GM11168 (cell line): ENCODE results near the gene TTC3.
"Not testable (repeated sequence)": the region's sequence is repeated elsewhere in the genome, so short reads cannot be mapped to it uniquely, and the experiment has no call there.

Source experiments
- in situ Hi-C: fragments of 300-500 bp; cut with MboI; formaldehyde crosslinking; loops from one replicate; pipeline ENCODE4 v1.12.0; 2022; ENCODE audit warnings: low sequenced_read_pairs; ENCODE audit not compliant: unreplicated experiment

The TTC3 gene

GRCh38 chr21:37214952-37215351, 141.9 kb downstream of the TTC3 start:
- in situ Hi-C loops, result no loop called here

- in situ Hi-C loops, result no loop called here
Measured at GRCh38 chr21:37219761-37220432, 146.8 kb downstream of the TTC3 start.

DNA sequence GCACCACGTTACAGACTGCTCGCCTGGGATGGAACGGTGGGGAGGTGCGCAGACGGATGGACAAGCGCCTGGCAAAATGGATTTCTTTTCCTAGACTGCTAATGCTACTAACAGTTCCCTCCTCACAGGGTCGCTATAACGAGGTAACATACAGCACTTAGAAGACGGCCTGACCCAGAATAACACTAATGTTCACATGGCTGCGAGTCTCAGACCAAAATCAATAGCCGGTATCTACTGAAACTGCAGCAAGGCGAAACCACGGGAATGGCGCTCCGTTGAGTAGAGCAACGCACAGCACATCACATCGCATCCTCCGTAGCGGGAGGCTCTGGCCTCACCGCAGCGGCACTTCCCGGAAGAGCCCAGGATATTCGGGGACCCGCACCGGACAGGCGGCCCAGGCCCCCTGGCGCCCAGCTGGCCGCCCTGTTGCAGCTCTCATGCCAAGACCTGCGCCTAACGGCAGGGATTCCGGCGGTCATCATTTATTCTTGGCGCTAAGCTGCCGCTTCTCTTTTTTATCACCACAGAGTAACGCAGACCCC, 147.5 kb downstream of the TTC3 start:
- in situ Hi-C loops, result no loop called here

- in situ Hi-C loops, result no loop called here
Measured at GRCh38 chr21:37220981-37221664, 148.1 kb downstream of the TTC3 start.

- in situ Hi-C loops, result not testable (repeated sequence)
Measured at GRCh38 chr21:37222248-37222647, 149.2 kb downstream of the TTC3 start.

- in situ Hi-C loops, result no loop called here
Measured at GRCh38 chr21:37223804-37224345, 150.8 kb downstream of the TTC3 start.

DNA sequence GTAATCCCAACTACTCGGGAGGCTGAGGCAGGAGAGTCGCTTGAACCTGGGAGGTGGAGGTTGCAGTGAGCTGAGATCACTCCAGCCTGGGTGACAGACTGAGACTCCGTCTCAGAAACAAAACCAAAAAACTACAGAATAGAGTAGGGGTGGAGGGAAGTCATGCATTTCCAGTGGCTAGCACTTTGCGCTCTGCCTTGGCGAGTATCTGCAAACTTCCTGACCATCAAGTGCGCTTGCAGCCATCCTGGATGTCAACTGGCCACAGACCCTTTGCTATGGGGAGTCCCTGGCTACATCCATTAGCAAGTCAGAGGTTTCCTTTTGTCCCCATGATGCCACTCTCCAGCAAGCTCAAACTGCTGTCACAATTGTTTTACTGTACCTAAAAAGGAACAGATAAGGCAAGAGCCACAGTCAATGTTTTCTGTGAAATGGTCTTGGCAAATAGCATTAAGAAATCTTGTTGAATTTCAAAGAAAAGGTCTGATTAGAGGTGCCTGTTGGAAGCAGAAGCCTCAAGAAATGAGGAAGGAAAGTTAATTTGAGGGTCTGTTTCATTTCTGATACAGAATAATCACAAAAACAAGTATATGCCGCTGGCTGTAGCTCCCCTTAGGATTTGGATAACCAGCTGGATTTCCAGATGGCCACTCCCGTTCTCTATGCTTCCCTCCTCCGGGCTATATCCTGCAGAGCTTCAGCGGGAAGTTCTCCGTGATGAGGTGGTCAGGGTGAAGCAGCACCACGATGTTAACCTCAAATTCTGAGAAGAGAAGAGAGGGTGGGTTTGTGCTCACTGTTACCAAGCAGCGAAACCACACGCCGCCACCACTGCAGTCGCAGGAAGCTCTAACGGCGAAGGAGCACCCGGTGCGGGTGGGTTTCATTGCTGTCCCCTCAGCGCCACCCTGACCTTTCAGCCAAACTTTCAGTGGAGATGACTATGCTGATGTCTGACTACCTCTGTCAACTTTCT, 152.1 kb downstream of the TTC3 start:
- in situ Hi-C loops, result no loop called here

- in situ Hi-C loops, result no loop called here
Measured at GRCh38 chr21:37226041-37226920, 153.2 kb downstream of the TTC3 start.

DNA sequence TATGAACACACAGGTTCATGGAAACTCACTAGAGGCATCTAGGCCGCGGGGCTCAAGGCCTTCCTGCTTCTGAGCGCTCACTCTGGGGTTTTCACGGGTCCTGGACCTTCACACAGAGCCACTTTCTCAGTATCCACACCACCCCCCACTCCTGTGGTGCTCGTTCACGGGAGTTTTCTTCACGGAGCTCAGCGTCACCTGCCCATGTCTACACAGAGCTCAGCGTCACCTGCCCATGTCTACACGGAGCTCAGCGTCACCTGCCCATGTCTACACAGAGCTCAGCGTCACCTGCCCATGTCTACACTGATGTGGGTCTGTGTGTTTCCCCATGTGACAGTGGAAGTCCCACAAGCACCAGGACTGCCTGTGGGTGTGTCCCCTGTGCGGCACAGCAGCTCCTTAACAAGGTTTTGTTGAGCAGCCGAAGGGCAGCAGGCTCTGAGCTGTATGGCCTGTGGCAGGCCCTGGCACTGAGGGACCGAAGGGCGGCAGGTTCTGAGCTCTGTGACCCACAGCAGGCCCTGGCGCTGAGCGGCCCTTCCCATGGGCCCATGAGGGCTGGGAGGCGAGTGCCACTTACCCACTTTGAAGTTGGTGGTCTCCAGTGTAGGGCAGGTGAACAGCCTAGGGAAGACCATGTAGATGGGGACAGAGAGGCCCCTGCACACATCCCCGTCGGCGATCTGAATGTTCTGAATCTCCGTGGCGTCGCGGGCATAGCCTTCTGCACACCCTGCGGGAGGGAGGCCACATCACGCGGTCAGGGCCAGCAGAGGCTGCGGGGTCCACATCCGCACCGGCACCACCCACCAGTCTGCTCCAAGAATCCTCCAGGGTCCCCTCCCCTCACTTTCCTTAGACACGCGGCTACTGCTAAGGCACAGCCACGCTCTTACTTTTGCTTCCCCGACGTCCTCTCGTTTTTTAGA, 154.3 kb downstream of the TTC3 start:
- in situ Hi-C loops, result no loop called here

DNA sequence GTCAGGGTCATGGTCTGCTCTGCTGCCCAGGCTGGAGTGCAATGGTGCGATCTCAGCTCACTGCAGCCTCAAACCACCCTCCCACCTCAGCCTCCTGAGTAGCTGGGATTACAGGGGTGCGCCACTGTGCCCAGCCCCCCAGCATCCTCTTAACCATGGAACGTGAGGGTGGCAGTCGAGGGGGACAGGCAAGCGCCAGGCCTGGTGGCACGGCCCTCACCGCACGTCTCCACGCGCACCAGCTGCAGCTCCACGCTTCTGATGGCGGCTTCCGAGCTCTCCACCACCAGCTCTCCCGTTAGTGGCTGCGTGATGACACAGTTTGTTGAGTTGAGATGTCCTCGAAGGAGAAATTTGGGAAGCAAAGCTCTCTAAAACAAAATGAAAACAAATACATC, 154.9 kb downstream of the TTC3 start:
- in situ Hi-C loops, result no loop called here

DNA sequence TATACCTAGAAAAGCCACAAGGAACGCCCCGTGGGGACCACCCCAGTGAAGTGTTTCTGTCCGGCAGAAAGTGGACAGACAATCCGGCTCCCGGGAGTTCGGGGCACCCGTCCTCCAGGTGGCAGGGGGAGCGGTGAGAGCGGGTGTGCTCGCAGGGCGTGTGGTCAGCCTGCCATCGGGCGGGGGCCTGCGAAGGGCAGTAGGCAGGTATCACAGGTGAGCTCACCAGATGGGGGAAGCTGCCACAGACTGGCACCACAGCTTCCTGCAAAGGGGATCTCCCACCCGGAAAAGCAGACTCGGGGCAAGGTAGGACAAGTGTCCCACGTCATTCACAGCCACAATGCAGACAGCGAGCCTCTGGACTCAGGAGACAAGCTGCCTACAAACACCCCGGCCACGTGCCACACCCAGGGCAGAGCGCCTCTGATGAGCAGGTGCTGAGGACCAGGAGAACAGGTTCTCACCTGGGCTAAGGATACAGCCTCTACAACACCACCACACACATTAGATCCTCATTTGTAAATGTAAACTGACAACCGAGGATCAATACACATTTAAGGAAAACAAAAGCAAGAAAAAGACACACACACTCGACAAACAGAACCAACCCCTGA, 157.7 kb downstream of the TTC3 start:
- in situ Hi-C loops, result no loop called here

GRCh38 chr21:37231249-37231645, 158.2 kb downstream of the TTC3 start:
- in situ Hi-C loops, result no loop called here

GRCh38 chr21:37231671-37232070, 158.6 kb downstream of the TTC3 start:
- in situ Hi-C loops, result no loop called here

DNA sequence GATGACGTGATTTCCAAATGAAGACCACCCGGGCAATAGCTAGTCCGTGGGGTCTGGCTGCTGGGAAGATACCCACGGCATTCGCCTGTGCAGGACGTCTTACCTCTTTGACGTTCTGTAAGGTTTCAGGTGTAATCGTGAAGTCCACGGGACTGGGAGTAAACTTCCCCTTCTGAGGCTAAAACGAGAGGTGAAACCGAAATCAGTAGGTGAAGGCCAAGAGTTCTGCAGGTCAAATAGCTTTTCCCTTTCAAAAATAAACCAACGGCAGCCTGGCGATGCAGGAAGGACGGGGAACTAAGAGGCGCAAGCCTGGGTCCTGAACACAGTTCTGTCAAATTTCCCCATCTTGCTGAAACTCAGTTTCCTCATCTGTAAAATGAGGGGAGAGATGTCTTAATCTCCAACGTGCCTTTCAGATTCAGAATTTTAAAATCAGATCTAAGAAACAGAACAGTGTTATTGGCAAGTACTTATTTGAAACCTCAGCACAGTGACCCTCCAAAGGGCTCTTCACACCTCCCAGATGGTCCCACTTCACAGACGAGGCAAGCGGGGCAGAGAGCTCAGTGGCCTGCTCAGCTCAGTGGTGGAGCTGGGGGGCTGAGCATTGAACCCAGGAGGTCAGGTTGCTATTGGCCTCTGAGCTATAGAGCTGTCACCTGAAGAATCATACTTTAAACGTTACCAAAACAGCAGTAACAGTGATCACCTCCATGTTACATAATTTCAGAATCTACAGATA, 159.4 kb downstream of the TTC3 start:
- in situ Hi-C loops, result no loop called here

DNA sequence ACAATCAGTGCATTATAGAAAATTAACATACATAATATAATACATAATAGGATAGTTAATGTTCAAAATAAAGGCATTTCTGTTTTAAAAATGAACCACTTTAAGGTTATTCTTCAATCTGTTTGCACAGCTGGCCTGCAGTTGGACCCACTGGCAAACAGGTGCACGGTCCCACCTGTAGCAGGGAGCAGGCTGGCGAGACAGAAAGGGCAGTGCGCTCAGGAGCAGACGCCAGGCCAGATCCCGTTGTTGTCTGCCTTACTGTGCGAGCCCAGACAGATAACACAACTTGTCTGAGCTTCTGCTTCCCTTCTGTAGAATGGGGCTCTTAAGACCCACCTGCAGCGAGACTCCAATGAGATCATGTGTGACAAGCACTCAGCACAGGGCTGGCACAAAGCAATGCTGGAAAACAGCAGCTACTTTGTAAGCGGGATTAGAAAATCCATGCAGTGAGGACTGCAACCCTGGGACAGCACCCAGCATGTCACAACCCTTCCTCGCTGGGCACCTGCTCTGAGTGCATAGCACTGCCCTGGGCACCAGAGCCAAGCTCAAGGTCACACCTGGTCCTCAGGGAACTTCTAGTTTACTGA, 160.6 kb downstream of the TTC3 start:
- in situ Hi-C loops, result no loop called here

DNA sequence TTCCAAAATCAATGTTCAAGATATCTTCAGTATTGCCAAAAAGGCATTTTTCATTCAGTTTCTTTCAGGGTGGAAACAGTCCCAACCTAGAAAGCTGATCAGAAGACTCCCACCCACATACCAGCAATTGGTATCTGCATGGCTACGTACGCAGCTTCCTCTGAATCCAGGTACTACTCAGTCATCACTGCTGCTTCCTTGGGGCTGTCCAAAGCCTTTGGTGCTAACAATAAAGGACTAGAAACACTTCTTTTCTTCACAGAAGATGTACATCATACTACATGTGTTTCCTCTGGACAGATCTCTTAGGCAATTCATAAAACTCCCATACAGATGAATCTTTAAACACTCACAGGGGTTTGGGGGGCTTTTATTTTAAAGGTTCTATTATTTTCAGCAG, 164.3 kb downstream of the TTC3 start:
- in situ Hi-C loops, result no loop called here

DNA sequence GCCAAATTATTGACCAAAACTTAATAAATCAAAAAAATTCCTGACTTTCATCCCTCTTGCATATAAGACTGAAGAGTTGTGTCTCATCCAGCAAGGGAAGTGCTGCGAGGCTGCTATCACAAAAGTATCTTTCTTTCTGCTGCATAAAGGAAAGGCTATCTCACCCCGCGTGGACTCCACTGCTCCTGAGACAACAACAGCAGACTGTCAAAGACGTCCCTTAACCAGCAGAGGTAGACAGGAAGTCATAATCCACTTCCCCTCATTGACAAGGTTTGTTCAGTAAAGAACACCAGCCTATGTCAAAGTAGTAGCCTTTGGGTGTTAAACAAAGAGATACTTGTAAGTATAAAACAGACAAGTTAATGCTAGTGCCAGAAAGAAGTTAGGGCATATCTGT, 164.7 kb downstream of the TTC3 start:
- in situ Hi-C loops, result no loop called here
